HG03432 (cell line): ENCODE measurements around the gene VPS35L.
"Not testable (repeated sequence)": the region's sequence is repeated elsewhere in the genome, so short reads cannot be mapped to it uniquely, and the experiment has no call there.

Source experiments
- ATAC-seq: cut with Tn5 transposase; IDR thresholded peaks from one replicate; pipeline ENCODE4 v1.9.1; 2021; ENCODE audit warnings: mild to moderate bottlenecking, moderate library complexity; ENCODE audit not compliant: unreplicated experiment

Gene VPS35L

GRCh38 chr16:19708296-19709205, 153.0 kb downstream of the VPS35L start:
- no peak for ATAC-seq

- no peak for ATAC-seq
These were observed 154.1 kb downstream of the VPS35L start for GRCh38 chr16:19709381-19710136.

GRCh38 chr16:19710191-19710908, 154.8 kb downstream of the VPS35L start:
- no peak for ATAC-seq

- no peak for ATAC-seq
These were observed 155.6 kb downstream of the VPS35L start for GRCh38 chr16:19710991-19711545.

- ATAC-seq: no peak
These were observed 156.1 kb downstream of the VPS35L start for GRCh38 chr16:19711643-19712042.

- no peak for ATAC-seq
These were observed 157.0 kb downstream of the VPS35L start for GRCh38 chr16:19712418-19713058.

- ATAC-seq: no peak
These were observed 158.2 kb downstream of the VPS35L start for GRCh38 chr16:19713697-19714096.

GRCh38 chr16:19715566-19715965, 160.1 kb downstream of the VPS35L start:
- ATAC-seq: no peak

- no peak for ATAC-seq
These were observed 160.7 kb downstream of the VPS35L start for GRCh38 chr16:19716183-19716582.

GRCh38 chr16:19716728-19717127, 161.2 kb downstream of the VPS35L start:
- ATAC-seq: not testable (repeated sequence)

- no peak for ATAC-seq
These were observed 161.8 kb downstream of the VPS35L start for GRCh38 chr16:19717314-19717713.

GRCh38 chr16:19717741-19718623, 162.5 kb downstream of the VPS35L start, which contains the start of the genes IQCK and KNOP1:
TSS of gene IQCK (plus strand) at chr16:19718271. CDS start at chr16:19718307, 36 bp downstream.
TSS of gene KNOP1 (minus strand) at chr16:19718227. CDS start at chr16:19715035, 3,192 bp downstream.
- ATAC-seq: peak; percentile 97

GRCh38 chr16:19718624-19718965, 163.1 kb downstream of the VPS35L start:
- peak; percentile 1 for ATAC-seq

- no peak for ATAC-seq
These were observed 166.9 kb downstream of the VPS35L start for GRCh38 chr16:19722269-19722952.

GRCh38 chr16:19722981-19723380, 167.5 kb downstream of the VPS35L start:
- ATAC-seq: no peak

GRCh38 chr16:19728636-19728965, 173.1 kb downstream of the VPS35L start:
- no peak for ATAC-seq

GRCh38 chr16:19733551-19733950, 178.0 kb downstream of the VPS35L start:
- no peak for ATAC-seq

- no peak for ATAC-seq
These were observed 179.8 kb downstream of the VPS35L start for GRCh38 chr16:19735074-19735867.
